Stimulated activated CD8-positive, alpha-beta memory T cell treated with anti-CD3 and anti-CD28 coated beads, Interleukin-2, amount 100 ng/mL, for 48 hours (primary cell): ENCODE results near the gene APOBEC4.

ENCODE experiments used
- DNase-seq, 2 donors: peaks; one replicate each; pipeline ENCODE4 v3.0.0-alpha.2; 2020; ENCODE audit warnings: low read depth in 2 of 2

The APOBEC4 gene

GRCh38 chr1:183600634-183601033, 52.5 kb downstream of the APOBEC4 start:
- DNase-seq, result no peak

- DNase-seq, result no peak
These were observed 53.0 kb downstream of the APOBEC4 start for GRCh38 chr1:183600136-183600535.

DNA sequence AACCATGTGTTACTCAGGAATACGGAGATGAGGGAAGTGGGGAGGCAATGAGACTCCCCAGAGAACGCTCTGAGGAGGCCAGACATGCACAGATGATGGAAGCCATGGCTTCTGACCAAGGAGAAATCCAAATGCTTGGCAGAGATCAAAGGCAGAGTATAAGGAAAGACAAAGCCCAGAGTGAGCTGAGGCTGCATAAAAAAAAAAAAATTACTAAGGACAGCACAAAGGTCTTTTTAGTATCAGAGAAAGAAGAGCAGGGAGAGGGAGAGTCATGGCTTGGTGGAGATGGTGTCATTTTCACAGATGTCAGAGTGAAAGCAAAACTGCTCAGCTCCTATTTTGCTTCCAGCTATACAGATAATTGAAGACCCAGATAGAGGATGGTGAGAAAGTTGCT, 54.7 kb downstream of the APOBEC4 start:
- DNase-seq, result no peak

GRCh38 chr1:183597656-183598347, 55.3 kb downstream of the APOBEC4 start:
- no peak for DNase-seq

- no peak for DNase-seq
These were observed 56.6 kb downstream of the APOBEC4 start for GRCh38 chr1:183596500-183596899.
